HG03460 (cell line): ENCODE results near the gene C14orf180.
"Not testable (repeated sequence)": the region's sequence is repeated elsewhere in the genome, so short reads cannot be mapped to it uniquely, and the experiment has no call there.

Experiments used
- ATAC-seq: cut with Tn5 transposase; IDR thresholded peaks from one replicate; pipeline ENCODE4 v1.9.1; 2021; ENCODE audit not compliant: unreplicated experiment

Gene C14orf180

GRCh38 chr14:104604458-104605449 lies 25.2 kb downstream of the C14orf180 start, which contains the start of gene TMEM179:
TMEM179 (minus strand) TSS chr14:104604772; CDS start chr14:104604741, 31 bp downstream.
- no peak for ATAC-seq

GRCh38 chr14:104609666-104610065 lies 30.1 kb downstream of the C14orf180 start:
- ATAC-seq: no peak

GRCh38 chr14:104610749-104611310 lies 31.3 kb downstream of the C14orf180 start:
- no peak for ATAC-seq

- no peak for ATAC-seq
Observed at GRCh38 chr14:104611881-104612280, 32.3 kb downstream of the C14orf180 start.

- no peak for ATAC-seq
Observed at GRCh38 chr14:104614126-104614812, 34.7 kb downstream of the C14orf180 start.

- ATAC-seq: no peak
Observed at GRCh38 chr14:104624939-104625338, 45.4 kb downstream of the C14orf180 start.

- no peak for ATAC-seq
Observed at GRCh38 chr14:104632781-104633180, 53.2 kb downstream of the C14orf180 start.

GRCh38 chr14:104633276-104634137 lies 53.9 kb downstream of the C14orf180 start:
- ATAC-seq: no peak

- no peak for ATAC-seq
Observed at GRCh38 chr14:104634138-104634760, 54.7 kb downstream of the C14orf180 start.

GRCh38 chr14:104634886-104635570 lies 55.5 kb downstream of the C14orf180 start:
- no peak for ATAC-seq

GRCh38 chr14:104635717-104636116 lies 56.2 kb downstream of the C14orf180 start:
- ATAC-seq: no peak

GRCh38 chr14:104636131-104636530 lies 56.6 kb downstream of the C14orf180 start:
- ATAC-seq: no peak

- not testable (repeated sequence) for ATAC-seq
Observed at GRCh38 chr14:104636846-104637545, 57.4 kb downstream of the C14orf180 start.

GRCh38 chr14:104637546-104638003 lies 58.0 kb downstream of the C14orf180 start:
- ATAC-seq: no peak

GRCh38 chr14:104638190-104638589 lies 58.6 kb downstream of the C14orf180 start:
- no peak for ATAC-seq

GRCh38 chr14:104638927-104639450 lies 59.4 kb downstream of the C14orf180 start:
- no peak for ATAC-seq

- ATAC-seq: no peak
Observed at GRCh38 chr14:104639471-104639870, 59.9 kb downstream of the C14orf180 start.
